Activated CD4-positive, alpha-beta T cell treated with anti-CD3 and anti-CD28 coated beads for 48 hours (primary cell): ENCODE data around the gene KIFAP3.
"Not testable (repeated sequence)": the region's sequence is repeated elsewhere in the genome, so short reads cannot be mapped to it uniquely, and the experiment has no call there.

Experiments
- DNase-seq: peaks from one replicate; pipeline ENCODE4 v3.0.0-alpha.2; 2020

KIFAP3 gene

DNA sequence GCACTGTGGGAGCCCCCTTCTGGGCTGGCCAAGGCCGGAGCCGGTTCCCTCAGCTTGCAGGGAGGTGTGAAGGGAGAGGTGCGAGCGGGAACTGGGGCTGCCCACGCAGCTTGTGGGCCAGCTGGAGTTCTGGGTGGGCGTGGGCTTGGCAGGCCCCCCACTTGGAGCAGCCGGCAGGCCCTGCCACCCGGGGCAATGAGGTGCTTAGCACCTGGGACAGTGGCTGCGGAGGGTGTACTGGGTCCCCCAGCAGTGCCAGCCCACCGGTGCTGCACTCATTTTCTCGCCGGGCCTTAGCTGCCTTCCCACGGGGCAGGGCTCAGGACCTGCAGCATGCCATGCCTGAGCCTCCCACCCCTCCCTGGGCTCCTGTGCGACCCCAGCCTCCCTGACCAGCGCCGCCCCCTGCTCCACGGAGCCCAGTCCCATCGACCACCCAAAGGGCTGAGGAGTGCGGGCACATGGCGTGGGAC, 192.4 kb downstream of the KIFAP3 start:
- DNase-seq = no peak

- no peak for DNase-seq
Measured at GRCh38 chr1:169879034-169879840, 195.3 kb downstream of the KIFAP3 start.

- no peak for DNase-seq
Measured at GRCh38 chr1:169878498-169878897, 196.0 kb downstream of the KIFAP3 start.

DNA sequence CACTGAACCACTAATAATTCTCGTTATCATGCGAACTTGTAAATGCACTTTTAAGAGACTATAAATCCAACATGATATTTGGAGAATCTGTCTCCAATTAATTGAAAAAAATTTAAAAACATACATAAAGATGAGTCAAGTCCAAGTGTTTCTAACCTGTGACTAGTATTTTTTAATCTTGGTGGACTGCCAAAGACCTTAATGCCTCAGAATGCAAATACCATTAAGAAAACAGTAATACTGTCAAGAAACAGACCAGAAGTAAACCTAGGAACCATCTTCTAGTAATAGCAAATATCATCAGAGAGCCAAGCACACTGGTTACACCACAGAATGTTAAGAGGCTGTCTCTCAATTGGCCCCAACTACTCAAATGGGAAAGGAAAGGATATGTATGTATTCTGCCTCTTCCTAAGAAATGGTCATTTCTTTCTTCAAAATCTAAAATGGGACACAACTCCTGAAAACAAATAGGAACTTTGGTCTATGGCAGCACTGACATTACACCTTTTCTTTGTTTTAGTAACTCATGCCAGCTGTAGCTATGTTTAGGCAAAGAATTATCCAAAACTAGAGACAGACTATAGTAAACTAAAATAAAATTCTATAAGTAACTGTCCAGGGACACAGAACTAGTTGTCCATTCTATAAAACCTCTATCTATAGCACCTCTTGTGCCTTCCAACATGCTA, 196.5 kb downstream of the KIFAP3 start:
- DNase-seq = no peak

GRCh38 chr1:169874229-169874628, 200.3 kb downstream of the KIFAP3 start:
- DNase-seq = no peak

GRCh38 chr1:169873582-169874199, 200.8 kb downstream of the KIFAP3 start:
- no peak for DNase-seq

DNA sequence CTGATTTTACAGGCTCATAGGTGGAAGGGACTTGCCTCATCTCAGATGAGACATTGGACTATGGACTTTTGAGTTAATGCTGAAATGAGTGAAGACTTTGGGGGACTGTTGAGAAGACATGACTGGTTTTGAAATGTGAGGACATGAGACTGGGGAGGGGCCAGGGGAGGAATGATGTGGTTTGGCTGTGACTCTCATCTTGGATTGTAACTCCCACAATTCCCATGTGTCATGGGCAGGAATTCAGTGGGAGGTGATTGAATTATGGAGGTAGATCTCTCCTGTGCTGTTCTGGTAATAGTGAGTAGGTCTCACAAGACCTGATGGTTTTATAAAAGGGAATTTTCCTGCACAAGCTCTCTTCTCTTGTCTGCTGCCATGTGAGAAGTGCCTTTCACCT, 201.6 kb downstream of the KIFAP3 start:
- no peak for DNase-seq

GRCh38 chr1:169871988-169872387, 202.5 kb downstream of the KIFAP3 start:
- DNase-seq = not testable (repeated sequence)
